AG09319 (cell line): ENCODE data around the gene CRHBP.

ENCODE experiments used
- DNase-seq: peaks from one replicate; pipeline ENCODE4 v3.0.0-alpha.2; 2010; ENCODE audit warnings: low read depth; ENCODE audit errors: extremely low read depth
- TF ChIP-seq, protein P1 (sequence below): IDR thresholded peaks from 2 replicates; pipeline ENCODE4 v1.5.1; 2011; ENCODE audit warnings: low read depth, mild to moderate bottlenecking, inconsistent platforms, low read length, moderate library complexity

CRHBP gene

DNA sequence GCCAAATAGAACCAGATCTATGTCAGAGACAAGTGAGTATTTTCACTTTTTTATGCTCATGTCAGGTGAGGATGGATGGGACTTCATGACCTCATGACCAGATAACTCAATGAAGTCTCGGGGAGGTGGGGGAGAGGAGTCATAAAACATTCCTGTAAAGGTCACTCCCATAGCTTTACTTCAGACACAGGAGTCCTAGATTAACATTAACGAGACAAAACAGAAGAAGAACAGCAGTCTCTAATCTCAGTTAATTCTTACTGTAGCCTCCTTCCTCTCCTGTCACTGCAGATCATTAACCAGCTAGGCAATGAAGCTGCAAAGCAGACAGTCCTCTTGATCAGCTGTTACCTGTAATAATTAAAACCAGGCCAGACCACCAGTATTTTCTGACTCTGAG is 11.2 kb downstream of the CRHBP start:
- TF ChIP-seq, protein P1, sequence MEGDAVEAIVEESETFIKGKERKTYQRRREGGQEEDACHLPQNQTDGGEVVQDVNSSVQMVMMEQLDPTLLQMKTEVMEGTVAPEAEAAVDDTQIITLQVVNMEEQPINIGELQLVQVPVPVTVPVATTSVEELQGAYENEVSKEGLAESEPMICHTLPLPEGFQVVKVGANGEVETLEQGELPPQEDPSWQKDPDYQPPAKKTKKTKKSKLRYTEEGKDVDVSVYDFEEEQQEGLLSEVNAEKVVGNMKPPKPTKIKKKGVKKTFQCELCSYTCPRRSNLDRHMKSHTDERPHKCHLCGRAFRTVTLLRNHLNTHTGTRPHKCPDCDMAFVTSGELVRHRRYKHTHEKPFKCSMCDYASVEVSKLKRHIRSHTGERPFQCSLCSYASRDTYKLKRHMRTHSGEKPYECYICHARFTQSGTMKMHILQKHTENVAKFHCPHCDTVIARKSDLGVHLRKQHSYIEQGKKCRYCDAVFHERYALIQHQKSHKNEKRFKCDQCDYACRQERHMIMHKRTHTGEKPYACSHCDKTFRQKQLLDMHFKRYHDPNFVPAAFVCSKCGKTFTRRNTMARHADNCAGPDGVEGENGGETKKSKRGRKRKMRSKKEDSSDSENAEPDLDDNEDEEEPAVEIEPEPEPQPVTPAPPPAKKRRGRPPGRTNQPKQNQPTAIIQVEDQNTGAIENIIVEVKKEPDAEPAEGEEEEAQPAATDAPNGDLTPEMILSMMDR = no peak
- no peak for DNase-seq

DNA sequence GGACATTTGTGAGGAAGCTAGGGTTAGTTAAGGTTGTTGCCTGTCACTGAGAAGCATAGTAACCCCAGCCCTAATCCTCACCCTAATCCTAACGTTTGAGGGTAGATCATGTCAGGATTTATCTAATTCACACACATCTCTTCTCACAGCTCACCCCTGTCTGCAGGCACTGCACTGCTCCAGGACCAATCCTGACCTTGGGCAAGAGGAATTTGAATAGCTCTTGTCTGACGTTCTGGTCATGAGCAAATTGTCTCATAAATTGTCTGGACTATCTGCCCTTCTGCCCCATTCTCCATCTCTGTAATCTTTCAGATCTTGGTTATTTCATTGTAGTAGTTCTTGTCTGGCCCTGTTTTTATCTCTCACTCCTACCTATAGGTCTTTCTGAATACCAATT is 18.7 kb downstream of the CRHBP start:
- DNase-seq = no peak
- TF ChIP-seq, protein P1 = no peak

DNA sequence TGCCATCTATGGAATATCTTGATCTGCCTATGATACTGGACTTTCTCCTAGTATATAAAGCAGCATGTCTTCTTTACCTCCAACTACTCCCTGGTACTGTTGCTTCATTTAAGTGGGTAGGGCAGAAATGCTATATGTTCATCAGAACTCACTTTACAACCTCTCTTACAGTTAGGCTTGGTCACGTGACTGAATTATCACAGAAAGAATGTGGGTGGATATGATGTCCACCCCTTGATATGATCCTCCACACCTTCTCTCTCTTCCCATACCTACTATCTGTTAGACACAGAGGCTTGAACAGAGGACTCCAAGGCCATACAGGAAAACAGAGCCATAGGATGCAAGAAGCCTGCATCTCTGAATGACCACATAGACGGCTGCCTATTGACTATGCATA is 19.8 kb downstream of the CRHBP start:
- TF ChIP-seq, protein P1 = no peak

DNA sequence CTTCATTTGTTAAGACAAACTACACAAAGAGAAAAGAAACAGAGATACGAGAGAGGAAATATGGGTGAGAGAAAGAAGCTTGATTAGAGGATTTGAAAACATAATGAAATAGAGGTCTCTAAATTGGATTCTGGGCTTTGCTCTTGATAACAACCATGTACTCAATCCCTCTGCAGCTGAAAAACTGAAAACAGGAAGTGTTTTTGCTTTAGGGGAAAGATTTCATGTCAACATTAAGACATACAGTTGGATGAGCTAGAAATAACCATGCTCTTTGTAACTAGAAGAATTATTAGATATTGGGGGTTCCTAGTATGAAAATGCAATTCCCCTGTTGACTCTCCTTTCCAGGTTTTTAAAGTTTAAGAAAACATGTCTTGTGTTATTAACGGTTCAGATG is 21.9 kb downstream of the CRHBP start:
- TF ChIP-seq, protein P1 = no peak
- DNase-seq = no peak

More for the DNA sequence above, 19.8 kb downstream of the CRHBP start:
- DNase-seq = no peak

DNA sequence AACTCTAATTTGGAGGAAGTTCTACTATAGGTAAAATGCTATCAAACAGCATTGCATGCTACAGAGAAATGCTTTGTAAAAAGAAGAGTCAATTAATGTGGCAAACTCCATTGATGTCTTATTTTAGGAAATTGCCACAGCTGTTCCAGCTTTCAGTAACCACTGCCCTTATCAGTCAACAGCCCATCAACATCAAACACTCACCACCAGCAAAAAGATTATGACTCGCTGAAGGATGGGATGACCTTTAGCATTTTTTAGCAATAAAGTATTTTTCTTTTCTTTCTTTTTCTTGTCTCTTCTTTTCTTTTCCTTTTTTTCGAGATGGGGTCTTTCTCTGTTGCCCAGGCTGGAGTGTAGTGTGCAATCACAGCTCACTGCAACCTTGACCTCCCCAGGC is 26.0 kb downstream of the CRHBP start:
- TF ChIP-seq, protein P1 = no peak
- no peak for DNase-seq

DNA sequence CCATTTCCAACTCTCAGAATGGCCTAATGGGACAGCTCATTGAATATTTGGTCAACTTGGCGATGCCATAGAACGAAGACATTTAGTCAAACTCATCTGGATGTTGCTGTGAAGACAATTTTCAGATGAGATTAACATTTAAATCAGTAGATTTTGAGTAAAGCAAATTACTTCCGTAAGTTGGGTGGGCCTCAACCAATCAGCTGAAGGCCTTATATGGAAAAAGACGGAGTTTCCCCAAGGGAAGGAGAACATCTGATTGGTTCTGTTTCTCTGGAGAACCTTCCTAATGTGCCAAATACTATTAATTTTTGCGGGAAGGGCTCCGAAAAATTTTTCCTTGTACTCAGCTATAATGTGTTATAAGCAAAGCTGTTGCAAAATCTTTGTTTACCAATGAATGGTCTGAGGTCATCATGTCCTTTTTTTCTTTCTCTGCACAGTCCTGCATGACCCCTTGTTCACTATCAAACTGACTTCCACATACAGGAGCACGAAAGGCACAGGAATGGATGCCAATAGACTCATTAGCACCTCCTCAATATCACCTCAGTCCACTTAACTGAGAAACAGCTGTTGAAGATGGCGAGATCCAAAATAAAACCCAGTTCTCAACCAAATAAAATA is 27.8 kb downstream of the CRHBP start:
- no peak for DNase-seq
- TF ChIP-seq, protein P1 = no peak

DNA sequence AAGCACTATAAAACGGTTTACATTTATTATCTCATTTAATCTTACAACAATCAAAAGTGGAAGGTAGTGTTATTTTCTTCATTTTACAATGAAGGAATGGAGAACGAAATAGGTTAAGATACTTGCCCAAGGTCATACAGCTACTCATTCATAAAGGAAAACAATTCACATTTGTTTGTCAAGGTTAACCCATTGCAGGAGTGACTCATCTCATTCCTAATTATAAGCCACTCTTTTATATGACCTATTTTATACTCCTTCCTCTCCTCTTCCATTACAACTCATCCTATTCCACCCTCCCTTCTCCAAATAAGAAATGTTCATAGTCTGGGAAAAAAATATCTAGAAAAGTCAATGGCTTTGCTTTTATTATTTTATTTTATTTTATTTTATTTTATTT is 29.6 kb downstream of the CRHBP start:
- no peak for DNase-seq
- TF ChIP-seq, protein P1 = no peak
